H1 (cell line): ENCODE data around the gene IWS1. TPM values are rescaled to one million over a fixed set of nuclear protein-coding genes. Genes with fewer than 3 reads are reported as not detected.
A peak's percentile ranks its signal among the peaks of the same experiment; 100 is the strongest.

ENCODE experiments used
- CTCF ChIA-PET: fragments of 300-600 bp; sonication (Branson Sonifier 250); formaldehyde crosslinking; loops from one replicate; lab custom pipeline; 2021; ENCODE audit not compliant: partially characterized antibody; lab: Charles Lee
- POLR2A ChIA-PET: fragments of 300-600 bp; sonication (Branson Sonifier 250); formaldehyde crosslinking; loops from one replicate; lab custom pipeline; 2021; ENCODE audit warnings: inconsistent platforms; ENCODE audit not compliant: partially characterized antibody; lab: Charles Lee
- DNase-seq, 2 experiments: peaks; one replicate each; pipeline versions ENCODE4 v3.0.0 to v3.0.0-alpha.2; 2010 to 2022; ENCODE audit warnings: low spot score in 2 of 2, low read depth in 1 of 2, mixed read lengths in 1 of 2
- FAIRE-seq: peaks from 2 replicates; lab custom pipeline; 2011; peaks lifted over from hg19 to GRCh38; lab: Jason Lieb, UNC
- H2AFZ ChIP-seq: 2 replicates; pipeline ENCODE4 v1.8.1; 2012; ENCODE audit warnings: low read length, inconsistent platforms
- H2AK5ac ChIP-seq: 2 replicates; pipeline ENCODE4 v1.6.1; 2013; ENCODE audit warnings: low read depth, low read length
- H2BK120ac ChIP-seq: replicated peaks from 2 replicates; pipeline ENCODE3; 2013; ENCODE audit warnings: low read depth, low read length, inconsistent platforms
- H2BK12ac ChIP-seq: 2 replicates; pipeline ENCODE4 v1.6.1; 2013; ENCODE audit warnings: low read depth, low read length
- H2BK15ac ChIP-seq: 2 replicates; pipeline ENCODE4 v1.6.1; 2013; ENCODE audit warnings: low read length
- H2BK20ac ChIP-seq: 2 replicates; pipeline ENCODE4 v1.6.1; 2013; ENCODE audit warnings: low read length
- H2BK5ac ChIP-seq: 2 replicates; pipeline ENCODE4 v1.6.1; 2013; ENCODE audit warnings: low read depth, low read length
- H3K14ac ChIP-seq: 2 replicates; pipeline ENCODE4 v1.6.1; 2013; ENCODE audit warnings: inconsistent platforms; ENCODE audit not compliant: insufficient read length
- H3K18ac ChIP-seq: 2 replicates; pipeline ENCODE4 v1.6.1; 2013; ENCODE audit warnings: low read length; ENCODE audit errors: extremely low read depth
- H3K23ac ChIP-seq: 2 replicates; pipeline ENCODE4 v1.6.1; 2013; ENCODE audit warnings: inconsistent platforms; ENCODE audit not compliant: insufficient read length
- H3K23me2 ChIP-seq: 2 replicates; pipeline ENCODE4 v1.6.1; 2013; ENCODE audit warnings: low read depth, low read length
- H3K27ac ChIP-seq: 2 replicates; pipeline ENCODE4 v1.6.1; 2011; ENCODE audit warnings: low read depth, low read length, inconsistent platforms
- H3K27me3 ChIP-seq, 4 experiments: replicated peaks in 1 of 4; 1 replicate in 1 of 4; 2 replicates in 3 of 4; pipeline versions ENCODE4 v1.6.1 to v1.8.1; 2011 to 2013; ENCODE audit warnings: low read length in 3 of 4, mild to moderate bottlenecking in 3 of 4, inconsistent platforms in 2 of 4, mixed read lengths in 2 of 4, moderate library complexity in 1 of 4; ENCODE audit not compliant: control insufficient read depth in 3 of 4, insufficient read depth in 3 of 4; ENCODE audit errors: extremely low read depth in 1 of 4
- H3K36me3 ChIP-seq, 4 experiments: 2 replicates each; pipeline versions ENCODE4 v1.6.1 to v1.8.1; 2011 to 2013; ENCODE audit warnings: mild to moderate bottlenecking in 4 of 4, low read length in 3 of 4, moderate library complexity in 2 of 4, control low read depth in 1 of 4, inconsistent platforms in 1 of 4; ENCODE audit not compliant: insufficient read depth in 4 of 4, control insufficient read depth in 2 of 4
- H3K4ac ChIP-seq: replicated peaks from 2 replicates; pipeline ENCODE3; 2013; ENCODE audit warnings: low read length, low read depth, mixed read lengths, inconsistent platforms; ENCODE audit not compliant: insufficient read length
- H3K4me1 ChIP-seq, 4 experiments: replicated peaks in 1 of 4; 1 replicate in 1 of 4; 2 replicates in 3 of 4; pipeline versions ENCODE4 v1.6.1 to v1.8.1; 2011 to 2013; ENCODE audit warnings: low read length in 3 of 4, inconsistent platforms in 2 of 4, mixed read lengths in 1 of 4; ENCODE audit not compliant: insufficient read depth in 4 of 4, control insufficient read depth in 3 of 4
- H3K4me2 ChIP-seq, 2 experiments: 2 replicates each; pipeline versions ENCODE4 v1.6.1 to v1.8.1; 2011 to 2013; ENCODE audit warnings: low read depth in 2 of 2, low read length in 2 of 2, control low read depth in 1 of 2, inconsistent platforms in 1 of 2, mild to moderate bottlenecking in 1 of 2; ENCODE audit not compliant: insufficient read depth in 1 of 2
- H3K4me3 ChIP-seq, 4 experiments: fragments of 200-600, 300-600 bp in 1 of 4; sonication (generic), shearing (Covaris generic), sonication (Bioruptor Twin) in 1 of 4; 2 replicates each; pipeline versions ENCODE4 v1.5.1 to v1.8.1; 2011 to 2016; ENCODE audit warnings: low read length in 4 of 4, low read depth in 3 of 4, control low read depth in 2 of 4, inconsistent platforms in 2 of 4, mild to moderate bottlenecking in 2 of 4, mixed read lengths in 1 of 4, moderate library complexity in 1 of 4; ENCODE audit not compliant: insufficient read depth in 2 of 4; ENCODE audit errors: extremely low read depth in 1 of 4
- H3K56ac ChIP-seq: replicated peaks from 2 replicates; pipeline ENCODE3; 2013; ENCODE audit warnings: low read depth, mild to moderate bottlenecking, mixed read lengths, low read length, inconsistent platforms; ENCODE audit not compliant: insufficient read length
- H3K79me1 ChIP-seq: 2 replicates; pipeline ENCODE4 v1.6.1; 2013; ENCODE audit warnings: low read depth, low read length, control low read depth
- H3K79me2 ChIP-seq, 2 experiments: 2 replicates each; pipeline versions ENCODE4 v1.6.1 to v1.8.1; 2012 to 2013; ENCODE audit warnings: low read length in 2 of 2, mild to moderate bottlenecking in 2 of 2, inconsistent platforms in 1 of 2; ENCODE audit not compliant: insufficient read depth in 2 of 2, control insufficient read depth in 1 of 2
- H3K9ac ChIP-seq, 4 experiments: replicated peaks in 1 of 4; 1 replicate in 1 of 4; 2 replicates in 3 of 4; pipeline versions ENCODE4 v1.6.1 to v1.8.1; 2011 to 2013; ENCODE audit warnings: low read depth in 3 of 4, low read length in 3 of 4, control low read depth in 2 of 4, mild to moderate bottlenecking in 2 of 4, moderate library complexity in 2 of 4, inconsistent platforms in 1 of 4; ENCODE audit errors: extremely low read depth in 1 of 4
- H3K9me3 ChIP-seq, 2 experiments: 2 replicates each; pipeline versions ENCODE4 v1.6.1 to v1.8.1; 2012 to 2013; ENCODE audit warnings: mild to moderate bottlenecking in 2 of 2, moderate library complexity in 2 of 2, control low read depth in 1 of 2, inconsistent platforms in 1 of 2, low read depth in 1 of 2, low read length in 1 of 2, mixed read lengths in 1 of 2; ENCODE audit not compliant: insufficient read depth in 2 of 2
- H4K20me1 ChIP-seq, 2 experiments: replicated peaks in 1 of 2; 2 replicates each; pipeline versions ENCODE3 to v1.8.1; 2011 to 2013; ENCODE audit warnings: inconsistent platforms in 2 of 2, low read length in 2 of 2, mild to moderate bottlenecking in 1 of 2; ENCODE audit not compliant: insufficient read depth in 2 of 2, control insufficient read depth in 1 of 2
- H4K5ac ChIP-seq: 2 replicates; pipeline ENCODE4 v1.6.1; 2013; ENCODE audit warnings: low read length, low read depth, mixed read lengths, inconsistent platforms; ENCODE audit not compliant: insufficient read length
- H4K8ac ChIP-seq: 2 replicates; pipeline ENCODE4 v1.8.0; 2013; ENCODE audit warnings: mild to moderate bottlenecking, moderate library complexity, low read length, inconsistent platforms; ENCODE audit not compliant: insufficient read depth; ENCODE audit errors: extremely low read depth
- H4K91ac ChIP-seq: replicated peaks from 2 replicates; pipeline ENCODE3; 2013; ENCODE audit warnings: low read length, mixed read lengths, inconsistent platforms; ENCODE audit not compliant: insufficient read length
- CREB1 ChIP-seq: IDR thresholded peaks from 2 replicates; pipeline ENCODE4 v1.6.1; 2012; ENCODE audit warnings: inconsistent platforms
- NANOG ChIP-seq: IDR thresholded peaks from 2 replicates; pipeline ENCODE4 v1.6.1; 2011; ENCODE audit warnings: low read length, low read depth, mild to moderate bottlenecking, inconsistent platforms; ENCODE audit not compliant: insufficient read depth, poor library complexity, severe bottlenecking
- POLR2A ChIP-seq, 2 experiments: IDR thresholded peaks; 1 replicate in 1 of 2; 2 replicates in 1 of 2; pipeline ENCODE4 v1.6.1; 2011; ENCODE audit warnings: low read depth in 2 of 2, low read length in 2 of 2, mild to moderate bottlenecking in 2 of 2; ENCODE audit errors: control extremely low read depth in 1 of 2
- POLR2AphosphoS5 ChIP-seq: IDR thresholded peaks from 2 replicates; pipeline ENCODE4 v1.6.1; 2011; ENCODE audit warnings: low read depth, low read length
- SP1 ChIP-seq: IDR thresholded peaks from 2 replicates; pipeline ENCODE4 v1.6.1; 2011; ENCODE audit warnings: low read depth, low read length
- SP2 ChIP-seq: IDR thresholded peaks from 2 replicates; pipeline ENCODE4 v1.6.1; 2012; ENCODE audit warnings: mild to moderate bottlenecking, low read length, inconsistent platforms
- TEAD4 ChIP-seq: IDR thresholded peaks from 2 replicates; pipeline ENCODE4 v1.6.1; 2012; ENCODE audit warnings: low read depth, low read length, inconsistent platforms, mixed read lengths
- whole genome bisulfite sequencing, 2 experiments: shearing (Covaris generic) in 1 of 2; methylation state at CpG; one replicate each; pipeline versions ENCODE4 v1.1.6 to v1.1.7; 2013 to 2015; ENCODE audit warnings: low lambda C conversion rate in 2 of 2, mixed read lengths in 2 of 2, inconsistent platforms in 1 of 2, low coverage in 1 of 2, missing lambda C conversion rate in 1 of 2; ENCODE audit not compliant: insufficient replicate concordance in 2 of 2, insufficient coverage in 1 of 2, insufficient read length in 1 of 2; ENCODE audit errors: extremely low coverage in 1 of 2, missing lambda C conversion rate in 1 of 2; 5-methylcytosine and 5-hydroxymethylcytosine counted together
- polyA plus RNA-seq, 7 experiments: library from polyadenylated mRNA; depleted of rRNA in 3 of 7; stranded (reverse) in 5 of 7; unstranded in 2 of 7; fragments of >200 nt in 5 of 7; fragments of 200-250 nt in 2 of 7; gene quantifications; 1 replicate in 5 of 7; 2 replicates in 1 of 7; 4 replicates in 1 of 7; pipeline versions ENCODE4 v1.2.1 to v1.2.3, GENCODE V29; 2011 to 2013; ENCODE audit warnings: missing spikeins in 2 of 7, mixed read lengths in 2 of 7
- total RNA-seq: library from RNA; stranded (reverse); fragmentation: NEBNext Ultra II Directional; extraction: Animal tissue kit (Norgen Biotek cat#: 25700); gene quantifications from 2 replicates; pipeline ENCODE4 v1.2.1, GENCODE V29; 2021

The IWS1 gene
- total and polyA plus RNA-seq, 2 of the 8 experiments (the other 6 are each of a cell fraction or from before 2014, with no cell fraction given): 18.4 to 64.8 TPM

GRCh38 chr2:127479866-127480743 lies 46.2 kb downstream of the IWS1 start:
- Histone ChIP-seq H2BK5ac (peak overlapping the region; percentile 84), H3K79me2 (no peaks in the 10 kb centered on the region), H3K56ac (no peak overlapping the region), H3K14ac (no peak overlapping the region), H2BK12ac (peak overlapping the region; percentile 93), H3K4me2 (peak overlapping the region; percentile 46 to 51), H3K4me3 (peak overlapping the region in 1 of 4 experiments; percentile 33; a peak in 1 of 8 replicates), H2BK20ac (no peak overlapping the region), H2BK15ac (no peak overlapping the region), H4K91ac (no peak overlapping the region), H2AK5ac (peak overlapping the region; percentile 65; the same call in 1 of the 2 replicates), H4K8ac (no peak overlapping the region), H3K79me1 (no peaks in the 10 kb centered on the region), H3K18ac (0 out of 2 replicates have a peak overlapping the region, but pooled peaks have one; percentile 66), H4K5ac (no peak overlapping the region), H2BK120ac (no peak overlapping the region), H4K20me1 (peaks cover 0 to 2% of the 10 kb centered on the region in 2 experiments), H3K27ac (peak overlapping the region; percentile 33; the same call in 1 of the 2 replicates), H3K9me3 (no peaks in the 10 kb centered on the region), H3K9ac (no peak overlapping the region; a peak in 1 of 7 replicates), H3K36me3 (peaks cover 0 to 37% (median 20%) of the 10 kb centered on the region in 4 experiments; a peak in 6 of 8 replicates), H3K4me1 (peaks cover 3 to 18% (median 7%) of the 10 kb centered on the region in 4 experiments; a peak in 6 of 7 replicates), H2AFZ (no peak overlapping the region), H3K23me2 (no peaks in the 10 kb centered on the region), H3K23ac (no peak overlapping the region), H3K27me3 (no peaks in the 10 kb centered on the region), H3K4ac (no peak overlapping the region)
- 45% methylated on average over 8 of the region's 8 CpGs; no CpG with 5 or more reads in 1 of the 2 experiments for WGBS, 2 experiments
- TF ChIP-seq SP1 (0 out of 2 replicates have a peak, but pooled peaks have one; percentile 9), SP2 (no peak), POLR2A (IDR thresholded peaks at IDR 0.05; ENCODE audit: control extremely low read depth in 1 of 2, low read depth in 2 of 2, low read length in 2 of 2) (peak in 1 of 2 experiments; percentile 49; a peak in 2 of 3 replicates), TEAD4 (peak; percentile 63), NANOG (peak; percentile 67), CREB1 (no peak), POLR2AphosphoS5 (peak; percentile 59; the same call in 1 of the 2 replicates)
- ChIA-PET CTCF (interaction anchor here (0.7 to 5.5 kb wide), 36 partner anchors 11 to 283 kb away, joined by 3 to 54 read pairs (median 5); partner anchors contain the start of gene ERCC3), POLR2A (interaction anchor here (0.7 to 2.6 kb wide), 11 partner anchors 9 to 213 kb away, joined by 3 to 7 read pairs (median 4); partner anchors contain the start of gene IWS1)
- FAIRE-seq: peak; percentile 95
- peak in 1 of 2 experiments; percentile 56 for DNase-seq
